AG09309 (cell line): ENCODE results near the gene SLC9A8.
A peak's percentile ranks its signal among the peaks of the same experiment; 100 is the strongest.

Source experiments
- DNase-seq: peaks from one replicate; pipeline ENCODE4 v3.0.0-alpha.2; 2010; ENCODE audit warnings: low read depth
- H3K4me3 ChIP-seq: 2 replicates; pipeline ENCODE4 v1.5.1; 2011; ENCODE audit warnings: mild to moderate bottlenecking, low read depth, low read length, moderate library complexity; ENCODE audit not compliant: control insufficient read depth
- CTCF ChIP-seq: IDR thresholded peaks from 2 replicates; pipeline ENCODE4 v1.5.1; 2011; ENCODE audit warnings: mild to moderate bottlenecking, low read depth, low read length, inconsistent platforms; ENCODE audit not compliant: insufficient read depth, control insufficient read depth; ENCODE audit errors: missing control alignments

The SLC9A8 gene

DNA sequence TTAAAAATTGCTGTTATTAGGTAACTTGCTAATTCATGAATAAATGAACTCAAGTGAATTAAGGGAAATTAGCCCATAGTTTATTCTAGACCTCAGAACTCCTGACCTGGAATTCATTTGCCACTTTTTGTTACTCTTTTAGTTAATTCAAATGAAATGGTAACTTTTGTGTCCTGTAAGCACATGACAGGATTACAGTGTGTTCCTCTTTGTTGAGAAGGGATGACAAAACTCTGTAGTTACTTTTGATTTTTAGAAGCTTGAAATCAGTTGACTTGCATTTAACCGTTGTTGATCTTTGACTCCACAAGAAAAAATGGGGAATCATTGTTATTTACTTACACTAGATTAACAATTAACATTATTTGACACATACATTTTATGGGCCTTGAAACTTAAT lies 6.2 kb downstream of the SLC9A8 start:
- DNase-seq, result no peak
- TF ChIP-seq CTCF, result no peak
- H3K4me3 ChIP-seq, result no peak overlapping the region

DNA sequence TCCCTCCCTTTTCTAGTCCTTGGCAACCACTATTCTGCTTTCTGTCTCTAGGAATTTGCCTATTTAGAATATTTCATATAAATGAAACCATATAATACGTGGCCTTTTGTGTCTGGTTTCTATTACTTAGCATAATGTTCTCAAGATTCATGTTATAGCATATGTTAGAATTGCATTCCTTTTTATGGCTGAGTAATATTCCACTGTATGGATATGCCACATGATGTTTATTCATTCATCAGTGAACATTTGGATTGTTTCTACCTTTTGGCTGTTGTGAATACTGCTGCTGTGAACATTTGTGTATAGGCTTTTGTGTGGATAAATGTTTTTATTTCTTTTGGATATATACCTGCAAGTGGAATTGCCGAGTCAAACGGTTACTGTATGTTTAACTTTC lies 7.1 kb downstream of the SLC9A8 start:
- no peak for DNase-seq
- no peak overlapping the region for H3K4me3 ChIP-seq
- no peak for TF ChIP-seq CTCF

DNA sequence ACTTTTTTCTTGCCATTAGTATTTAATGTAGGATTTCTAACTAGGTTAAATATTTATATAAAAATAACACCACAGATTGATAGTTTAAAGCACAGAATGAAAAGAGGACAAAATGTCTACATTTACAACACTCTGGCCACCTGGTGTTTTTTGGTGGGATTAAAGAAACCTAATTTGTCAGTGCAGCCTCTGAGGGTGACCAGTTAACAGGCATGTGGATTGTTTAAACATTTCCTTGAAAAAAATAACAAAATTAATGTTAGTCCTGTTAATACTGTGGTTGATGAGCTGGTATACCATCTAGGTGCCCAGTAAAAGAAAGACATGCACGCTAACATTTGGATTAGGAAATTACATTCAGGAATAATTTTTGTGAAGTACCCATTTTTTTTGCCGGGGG lies 8.8 kb downstream of the SLC9A8 start:
- no peak overlapping the region for H3K4me3 ChIP-seq
- no peak for DNase-seq
- TF ChIP-seq CTCF, result no peak

DNA sequence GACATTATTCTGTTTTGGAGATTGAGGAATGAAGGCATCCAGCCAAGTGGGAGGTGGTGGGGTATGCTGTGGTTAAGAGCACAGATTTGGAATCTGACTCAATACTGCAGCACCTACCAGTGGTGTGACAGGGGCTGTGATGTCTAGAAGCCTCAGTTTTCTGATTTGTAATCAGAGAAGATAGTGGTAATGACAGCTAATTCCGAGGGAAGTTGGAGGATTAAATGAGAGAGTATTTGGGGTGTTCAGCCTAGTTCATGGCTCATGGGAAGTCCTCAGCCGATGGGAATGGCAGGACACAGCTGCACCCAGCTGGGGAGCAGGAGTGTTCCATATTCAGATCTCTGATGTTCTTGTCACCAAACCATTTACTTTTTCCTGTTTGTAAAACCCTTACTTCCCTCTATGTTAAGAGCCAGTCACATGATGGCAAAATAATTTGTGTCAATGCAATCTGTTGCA lies 9.3 kb downstream of the SLC9A8 start:
- H3K4me3 ChIP-seq, result no peak overlapping the region
- DNase-seq, result no peak
- peak; percentile 65 for TF ChIP-seq CTCF

DNA sequence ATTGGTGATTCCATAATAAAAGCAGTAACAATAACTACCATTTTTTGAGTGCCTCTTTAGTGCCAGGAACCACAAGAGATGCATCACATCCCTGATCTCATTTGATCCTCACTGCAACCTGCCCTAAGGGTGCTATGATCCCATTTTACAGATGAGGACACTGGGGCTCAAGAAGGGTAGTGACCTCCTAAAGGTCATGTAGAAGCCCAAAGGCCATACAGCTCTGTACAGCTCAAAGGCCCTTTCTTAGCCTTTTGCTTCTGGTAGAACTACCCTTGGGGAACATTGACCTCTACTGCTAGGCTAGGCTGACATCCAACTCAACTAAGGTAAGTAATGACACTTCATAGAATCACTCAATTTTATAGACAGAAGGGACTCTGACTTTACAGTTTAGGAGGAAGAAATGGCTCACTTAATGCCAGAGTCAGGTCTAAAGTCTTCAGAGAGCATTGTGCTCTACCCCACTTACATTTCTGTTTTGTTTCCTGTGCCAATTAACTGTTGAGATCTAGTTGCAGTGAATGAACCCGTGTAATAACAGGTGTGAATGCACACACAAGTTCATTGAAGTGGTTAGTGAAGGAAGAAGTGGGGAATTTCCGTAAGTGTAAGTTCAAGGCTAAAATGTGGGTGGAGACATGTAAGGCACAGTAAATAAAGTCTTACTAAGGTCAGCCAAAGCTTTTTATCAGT lies 10.7 kb downstream of the SLC9A8 start:
- no peak for TF ChIP-seq CTCF
- H3K4me3 ChIP-seq, result no peak overlapping the region
- DNase-seq, result no peak

DNA sequence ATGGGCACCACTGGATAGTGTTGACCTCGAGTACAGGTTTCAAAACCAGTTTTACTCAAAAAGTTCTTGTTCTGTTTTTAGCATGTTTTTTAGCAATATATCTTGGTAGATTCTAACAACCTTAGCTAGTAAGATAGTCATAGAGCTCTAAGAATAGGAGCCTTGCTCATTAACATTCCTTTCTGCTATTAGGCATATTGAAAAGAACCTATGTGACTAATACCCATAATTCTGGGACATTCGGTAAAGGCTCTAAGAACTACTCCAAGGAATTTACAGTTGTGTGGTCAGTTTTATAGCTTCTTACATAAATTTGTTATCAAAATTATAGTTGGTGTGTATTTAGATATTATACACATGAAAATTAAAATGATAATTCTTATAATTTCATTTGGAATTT lies 11.6 kb downstream of the SLC9A8 start:
- no peak for TF ChIP-seq CTCF
- no peak overlapping the region for H3K4me3 ChIP-seq
- peak; percentile 46 for DNase-seq

DNA sequence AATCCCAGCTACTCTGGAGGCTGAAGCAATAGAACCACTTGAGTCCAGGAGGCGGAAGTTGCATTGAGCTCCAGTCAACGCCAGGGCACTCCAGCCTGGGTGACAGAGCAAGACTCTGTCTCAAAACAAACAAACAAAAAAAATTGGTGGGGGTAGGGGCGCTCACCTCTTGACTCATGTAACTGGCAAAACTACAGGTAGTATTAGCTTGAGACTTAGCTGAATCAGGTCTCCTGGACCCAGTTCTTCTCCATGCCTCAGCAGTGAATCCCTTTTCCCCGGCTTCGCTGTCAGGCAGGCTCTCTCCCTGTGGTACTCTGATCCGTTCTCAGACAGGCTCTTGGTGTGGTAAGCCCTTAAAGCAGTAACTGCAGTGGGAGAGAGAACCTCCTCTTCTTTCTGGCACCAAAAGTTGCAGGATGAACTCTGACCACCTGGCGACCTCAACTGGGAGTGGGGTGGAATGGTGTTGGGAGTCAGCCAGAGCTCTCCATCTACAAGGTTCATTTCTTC lies 12.9 kb downstream of the SLC9A8 start:
- no peak for DNase-seq
- TF ChIP-seq CTCF, result no peak
- H3K4me3 ChIP-seq, result no peak overlapping the region
